GM20431 (cell line): ENCODE data around the gene GPRIN1.
"Not testable (repeated sequence)": the region's sequence is repeated elsewhere in the genome, so short reads cannot be mapped to it uniquely, and the experiment has no call there.

Source experiments
- in situ Hi-C: fragments of 300-500 bp; cut with MseI, MboI; formaldehyde crosslinking; loops from one replicate; pipeline ENCODE4 v1.15.0; 2020; ENCODE audit warnings: low sequenced_read_pairs; ENCODE audit not compliant: unreplicated experiment

GPRIN1 gene

GRCh38 chr5:176606032-176606431, 3.9 kb downstream of the GPRIN1 start:
- in situ Hi-C loops: no loop called here

- in situ Hi-C loops: no loop called here
Measured at GRCh38 chr5:176603091-176603490, 6.9 kb downstream of the GPRIN1 start.

GRCh38 chr5:176601901-176602482, 8.0 kb downstream of the GPRIN1 start:
- in situ Hi-C loops: no loop called here

GRCh38 chr5:176599749-176600430, 10.1 kb downstream of the GPRIN1 start:
- in situ Hi-C loops: not testable (repeated sequence)

- in situ Hi-C loops: no loop called here
Measured at GRCh38 chr5:176597417-176598389, 12.3 kb downstream of the GPRIN1 start.

- in situ Hi-C loops: no loop called here
Measured at GRCh38 chr5:176596689-176597416, 13.1 kb downstream of the GPRIN1 start.

GRCh38 chr5:176596069-176596644, 13.8 kb downstream of the GPRIN1 start:
- in situ Hi-C loops: no loop called here

GRCh38 chr5:176595386-176595943, 14.5 kb downstream of the GPRIN1 start:
- in situ Hi-C loops: no loop called here

- in situ Hi-C loops: no loop called here
Measured at GRCh38 chr5:176594554-176594953, 15.4 kb downstream of the GPRIN1 start.

GRCh38 chr5:176593273-176593869, 16.6 kb downstream of the GPRIN1 start:
- in situ Hi-C loops: no loop called here

- in situ Hi-C loops: no loop called here
Measured at GRCh38 chr5:176592573-176592972, 17.4 kb downstream of the GPRIN1 start.

GRCh38 chr5:176591667-176592066, 18.3 kb downstream of the GPRIN1 start:
- in situ Hi-C loops: not testable (repeated sequence)

- in situ Hi-C loops: no loop called here
Measured at GRCh38 chr5:176590035-176590717, 19.8 kb downstream of the GPRIN1 start.

- in situ Hi-C loops: no loop called here
Measured at GRCh38 chr5:176589039-176589769, 20.8 kb downstream of the GPRIN1 start.

GRCh38 chr5:176588297-176588696, 21.7 kb downstream of the GPRIN1 start:
- in situ Hi-C loops: no loop called here

GRCh38 chr5:176587398-176587797, 22.6 kb downstream of the GPRIN1 start:
- in situ Hi-C loops: no loop called here

GRCh38 chr5:176583076-176583475, 26.9 kb downstream of the GPRIN1 start:
- in situ Hi-C loops: no loop called here

GRCh38 chr5:176581361-176581760, 28.6 kb downstream of the GPRIN1 start:
- in situ Hi-C loops: no loop called here
